ENCODE measurements around the gene INHBC.
A peak's percentile ranks its signal among the peaks of the same experiment; 100 is the strongest.

Gene INHBC

DNA sequence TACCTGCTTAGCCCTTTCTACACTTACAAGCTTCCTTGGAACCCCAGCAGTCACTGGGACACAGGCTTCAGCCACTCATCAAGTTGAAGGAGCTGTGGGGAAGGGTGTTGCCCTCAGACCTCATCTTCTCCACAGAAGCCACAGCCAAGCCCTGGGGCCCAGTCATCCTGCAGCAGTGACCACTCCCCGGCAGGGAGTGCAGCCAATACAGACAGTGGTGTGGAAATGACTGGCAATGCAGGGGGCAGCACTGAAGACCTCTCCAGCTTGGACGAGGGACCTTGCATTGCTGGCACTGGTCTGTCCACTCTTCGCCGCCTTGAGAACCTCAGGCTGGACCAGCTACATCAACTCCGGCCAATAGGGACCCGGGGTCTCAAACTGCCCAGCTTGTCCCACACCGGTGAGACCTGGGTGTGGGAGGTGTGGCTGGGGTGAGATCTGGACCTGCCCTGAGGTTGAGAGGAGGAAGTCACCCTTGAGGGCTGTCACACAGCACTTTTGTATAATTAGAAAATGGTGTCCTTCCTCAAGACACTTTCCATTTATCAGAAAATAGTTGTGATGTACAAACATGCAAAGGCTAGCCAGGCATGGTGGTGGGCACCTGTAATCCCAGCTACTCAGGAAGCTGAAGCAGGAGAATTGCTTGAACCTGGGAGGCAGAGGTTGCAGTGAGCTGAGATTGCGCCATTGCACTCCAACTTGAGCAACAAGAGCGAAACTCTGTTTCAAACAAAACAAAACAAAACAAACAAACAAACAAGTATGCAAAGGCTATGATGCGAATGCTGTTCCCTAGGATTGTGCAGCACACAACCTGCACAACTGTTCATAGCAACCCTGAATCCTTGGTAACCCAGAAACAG is 34.9 kb downstream of the INHBC start:
- no peak for DNase-seq (ENCODE audit: low read depth in 2 of 2)

DNA sequence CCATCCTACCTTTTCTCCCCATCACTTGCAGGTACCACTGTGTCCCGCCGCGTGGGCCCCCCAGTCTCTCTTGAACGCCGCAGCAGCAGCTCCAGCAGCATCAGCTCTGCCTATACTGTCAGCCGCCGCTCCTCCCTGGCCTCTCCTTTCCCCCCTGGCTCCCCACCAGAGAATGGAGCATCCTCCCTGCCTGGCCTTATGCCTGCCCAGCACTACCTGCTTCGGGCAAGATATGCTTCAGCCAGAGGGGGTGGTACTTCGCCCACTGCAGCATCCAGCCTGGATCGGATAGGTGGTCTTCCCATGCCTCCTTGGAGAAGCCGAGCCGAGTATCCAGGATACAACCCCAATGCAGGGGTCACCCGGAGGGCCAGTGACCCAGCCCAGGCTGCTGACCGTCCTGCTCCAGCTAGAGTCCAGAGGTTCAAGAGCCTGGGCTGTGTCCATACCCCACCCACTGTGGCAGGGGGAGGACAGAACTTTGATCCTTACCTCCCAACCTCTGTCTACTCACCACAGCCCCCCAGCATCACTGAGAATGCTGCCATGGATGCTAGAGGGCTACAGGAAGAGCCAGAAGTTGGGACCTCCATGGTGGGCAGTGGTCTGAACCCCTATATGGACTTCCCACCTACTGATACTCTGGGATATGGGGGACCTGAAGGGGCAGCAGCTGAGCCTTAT is 35.8 kb downstream of the INHBC start:
- DNase-seq (ENCODE audit: low read depth in 2 of 2), result no peak

GRCh38 chr12:57470970-57471656 is 36.5 kb downstream of the INHBC start:
- no peak for DNase-seq (ENCODE audit: low read depth in 2 of 2)

- DNase-seq (ENCODE audit: low read depth in 2 of 2), result no peak
Measured at GRCh38 chr12:57471661-57472060, 37.1 kb downstream of the INHBC start.

DNA sequence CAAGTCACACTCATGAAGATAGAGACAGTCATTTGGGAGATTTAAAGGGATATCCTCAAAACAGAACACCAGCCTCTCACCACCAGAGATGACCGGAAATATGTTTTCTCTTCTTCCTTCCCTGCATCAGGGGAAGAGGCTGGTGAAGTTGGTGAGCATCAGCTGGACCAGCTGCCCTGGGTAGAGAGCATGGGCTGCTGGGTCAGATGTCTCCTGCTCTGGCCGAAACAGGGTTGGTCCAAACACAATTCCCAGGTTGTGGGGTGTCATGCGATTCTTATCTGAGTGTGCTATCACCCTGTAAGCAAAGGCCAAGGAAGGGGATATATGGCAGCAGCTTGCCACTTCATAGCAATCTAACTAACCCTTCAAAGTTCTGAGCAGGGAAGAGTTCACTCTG is 37.8 kb downstream of the INHBC start:
- no peak for DNase-seq (ENCODE audit: low read depth in 2 of 2)

DNA sequence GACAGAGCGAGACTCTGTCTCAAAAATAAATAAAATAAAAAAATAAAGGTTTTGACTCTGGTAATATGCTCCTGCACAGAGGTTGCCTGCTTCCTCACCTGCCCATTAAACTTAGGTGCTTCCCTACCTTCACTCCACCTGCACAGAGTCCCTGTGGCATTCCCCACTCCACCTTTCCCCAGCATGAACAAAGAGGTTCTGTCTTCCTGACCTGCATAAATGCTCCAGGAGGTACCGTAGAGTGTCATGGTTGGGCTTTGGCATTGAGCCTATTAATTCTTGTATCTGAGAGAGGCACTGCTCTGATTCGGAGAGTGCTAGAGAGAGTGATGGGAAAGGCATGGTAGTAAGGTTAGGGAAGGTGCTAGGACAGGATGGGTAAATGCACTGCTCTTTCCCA is 38.8 kb downstream of the INHBC start:
- DNase-seq (ENCODE audit: low read depth in 2 of 2), result no peak

DNA sequence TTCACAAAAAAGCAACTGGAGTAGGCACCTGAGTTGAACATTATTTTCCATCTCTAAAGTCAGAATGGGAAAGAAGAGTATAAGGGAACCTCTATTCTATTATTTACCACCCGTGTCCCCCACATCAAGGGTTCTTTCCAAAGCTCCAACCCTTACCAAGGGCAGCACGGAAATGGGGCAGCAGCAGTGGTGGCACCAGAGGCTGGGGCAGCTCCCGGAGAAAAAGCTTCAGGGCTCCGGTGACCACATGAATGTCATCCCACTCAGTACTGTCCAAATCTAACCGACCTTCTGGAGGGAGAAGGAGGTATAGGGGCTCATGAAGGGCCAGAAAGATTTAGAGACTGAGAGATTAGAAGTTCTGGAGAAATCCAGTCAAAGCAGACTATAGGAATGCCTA is 39.3 kb downstream of the INHBC start:
- DNase-seq (ENCODE audit: low read depth in 2 of 2), result no peak

- DNase-seq (ENCODE audit: low read depth in 2 of 2), result no peak
Measured at GRCh38 chr12:57474430-57474829, 39.8 kb downstream of the INHBC start.

GRCh38 chr12:57474862-57475261 is 40.3 kb downstream of the INHBC start:
- no peak for DNase-seq (ENCODE audit: low read depth in 2 of 2)

GRCh38 chr12:57475271-57476161 is 40.9 kb downstream of the INHBC start:
- no peak for DNase-seq (ENCODE audit: low read depth in 2 of 2)

DNA sequence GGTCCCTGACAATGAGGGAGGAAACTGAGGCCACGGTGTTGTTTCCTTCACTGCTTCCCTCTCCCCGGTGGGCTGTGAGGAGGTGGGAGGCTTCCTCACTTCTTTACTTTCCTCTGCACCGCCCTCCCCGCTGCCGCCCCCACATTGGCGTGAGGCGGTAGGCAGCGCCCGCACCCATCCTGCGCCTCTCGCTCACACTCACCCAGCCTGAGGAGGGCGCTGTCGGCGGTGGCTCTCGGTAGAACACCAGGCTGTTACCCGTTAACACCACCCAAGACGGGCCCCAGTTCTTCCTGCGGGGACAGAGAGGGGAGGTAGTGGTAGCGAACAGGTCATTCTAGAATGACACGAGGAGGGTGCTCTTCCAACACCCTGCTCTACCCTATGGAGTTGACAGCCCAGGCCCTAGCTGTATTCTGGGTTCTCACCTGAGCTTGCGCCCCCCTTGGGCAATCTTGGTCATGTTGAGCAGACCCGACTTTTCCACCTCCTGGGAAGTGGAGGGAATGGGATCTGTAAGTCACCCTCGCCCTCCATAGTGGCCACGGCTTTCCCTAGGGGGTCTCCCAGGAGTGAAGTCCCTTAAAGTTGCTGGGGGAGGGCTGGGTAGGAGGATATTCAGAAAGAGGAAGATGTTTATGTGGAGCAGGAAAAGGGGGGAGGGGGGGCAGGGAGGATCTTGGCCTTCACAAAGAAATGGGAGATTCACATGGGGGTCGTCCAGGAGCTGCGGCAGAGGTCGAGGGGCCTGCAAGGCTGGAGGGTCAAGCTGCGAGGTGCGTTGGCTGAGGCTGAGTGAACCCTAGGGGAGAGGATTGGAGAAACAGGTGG is 41.8 kb downstream of the INHBC start:
- no peak for DNase-seq (ENCODE audit: low read depth in 2 of 2)

- DNase-seq (ENCODE audit: low read depth in 2 of 2), result no peak
Measured at GRCh38 chr12:57476993-57477709, 42.6 kb downstream of the INHBC start.

DNA sequence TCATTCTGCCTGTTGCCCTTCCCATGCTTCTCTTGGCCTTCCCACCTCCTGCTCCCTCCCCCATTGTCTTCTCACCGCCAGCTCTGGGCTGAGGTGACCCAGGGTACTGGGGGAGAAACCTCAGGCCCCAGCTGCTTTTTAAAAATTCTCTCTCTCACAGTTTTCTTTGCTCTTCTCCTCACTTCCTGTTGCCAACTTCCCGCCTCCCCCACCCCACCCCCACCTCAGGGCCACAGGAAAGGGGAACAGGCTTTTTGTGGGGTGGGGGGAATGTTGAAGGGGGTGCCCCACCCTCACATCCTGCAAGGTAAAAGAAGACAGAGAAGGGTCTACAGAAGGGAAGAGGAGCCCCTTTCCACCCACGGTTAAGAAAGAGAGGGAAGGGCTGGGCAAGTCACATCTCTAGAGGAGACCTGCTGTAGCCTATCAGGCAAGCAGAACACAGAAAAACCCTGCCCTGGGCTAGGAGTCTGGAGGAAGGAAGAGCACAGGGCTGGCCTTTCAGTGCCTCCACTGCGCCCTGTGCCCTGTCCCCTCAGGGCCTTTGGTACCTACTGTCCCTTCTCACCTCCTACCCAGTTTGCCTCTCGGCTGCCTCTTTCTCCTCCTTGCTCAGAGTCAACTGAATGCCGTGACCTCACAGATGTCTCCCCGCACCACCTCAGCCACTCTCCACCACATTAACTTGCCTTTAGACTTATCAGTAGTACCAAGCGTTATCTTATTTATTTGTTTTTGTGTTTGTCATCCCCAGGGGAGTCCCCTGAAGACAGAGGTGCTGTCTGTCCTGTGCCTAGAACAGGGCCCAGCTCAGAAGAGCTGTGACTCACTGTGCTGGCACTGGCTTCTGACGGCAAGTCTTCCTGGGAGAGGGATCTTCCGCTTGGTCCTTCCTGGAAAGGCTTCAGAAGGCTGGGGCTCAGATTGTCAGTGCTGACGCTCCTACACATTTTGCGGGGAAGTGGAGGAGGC is 43.4 kb downstream of the INHBC start:
- peak in 1 of 2 donors; percentile 27 for DNase-seq (ENCODE audit: low read depth in 2 of 2)

GRCh38 chr12:57479043-57479375 is 44.4 kb downstream of the INHBC start:
- DNase-seq (ENCODE audit: low read depth in 2 of 2), result no peak

- DNase-seq (ENCODE audit: low read depth in 2 of 2), result peak in 1 of 2 donors; percentile 48
Measured at GRCh38 chr12:57479376-57480115, 45.0 kb downstream of the INHBC start, which contains the start of gene ARHGAP9. Gene ARHGAP9 (minus strand): TSS chr12:57479866. CDS start chr12:57479406, 460 bp downstream.

DNA sequence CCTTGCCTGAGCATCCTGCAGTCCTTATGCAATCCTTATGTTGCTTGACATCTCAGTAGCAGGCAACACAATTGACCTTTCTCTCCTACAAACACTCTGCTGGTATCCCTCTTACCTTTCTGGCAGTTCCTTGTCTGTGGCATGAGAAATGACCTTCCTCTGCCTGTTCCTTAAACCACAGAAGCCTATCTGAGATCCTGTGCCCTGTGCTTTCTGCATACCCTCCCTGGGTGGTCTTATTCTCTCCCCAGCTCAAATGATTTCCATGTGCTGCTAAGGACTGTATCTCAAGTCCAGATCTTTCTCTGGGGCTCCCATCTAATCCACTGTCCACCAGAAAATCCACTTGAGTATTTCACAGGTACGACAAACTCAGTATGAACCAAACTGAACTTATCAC is 47.1 kb downstream of the INHBC start:
- DNase-seq (ENCODE audit: low read depth in 2 of 2), result no peak

GRCh38 chr12:57483466-57483865 is 48.9 kb downstream of the INHBC start:
- DNase-seq (ENCODE audit: low read depth in 2 of 2), result no peak

DNA sequence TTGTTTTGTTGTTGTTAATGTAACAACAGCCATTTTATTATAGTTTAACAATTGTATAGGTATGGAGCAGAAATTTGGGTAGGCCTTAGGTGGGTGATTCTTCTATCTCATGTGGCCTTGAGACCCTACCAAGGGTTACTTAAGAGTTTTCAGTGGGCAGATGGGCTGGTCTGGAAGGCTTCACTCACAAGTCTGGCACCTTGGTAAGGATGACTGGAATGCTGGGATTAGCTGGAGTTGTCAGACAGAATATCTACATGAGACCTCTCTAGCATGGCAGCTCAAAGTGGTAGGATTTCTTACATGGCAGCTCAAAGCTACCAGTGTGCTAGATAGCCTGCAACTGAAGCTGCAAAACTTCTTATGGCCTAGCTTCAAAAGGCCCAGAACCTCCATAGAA is 51.1 kb downstream of the INHBC start:
- DNase-seq (ENCODE audit: low read depth in 2 of 2), result no peak
